Stimulated activated CD8-positive, alpha-beta memory T cell treated with anti-CD3 and anti-CD28 coated beads, Interleukin-15, amount 100 ng/mL, for 48 hours (primary cell): Measurements from ENCODE around the gene KIAA1614.

Experiments
- DNase-seq, 2 donors: peaks; one replicate each; pipeline ENCODE4 v3.0.0-alpha.2; 2020; ENCODE audit warnings: low read depth in 2 of 2

KIAA1614 gene

DNA sequence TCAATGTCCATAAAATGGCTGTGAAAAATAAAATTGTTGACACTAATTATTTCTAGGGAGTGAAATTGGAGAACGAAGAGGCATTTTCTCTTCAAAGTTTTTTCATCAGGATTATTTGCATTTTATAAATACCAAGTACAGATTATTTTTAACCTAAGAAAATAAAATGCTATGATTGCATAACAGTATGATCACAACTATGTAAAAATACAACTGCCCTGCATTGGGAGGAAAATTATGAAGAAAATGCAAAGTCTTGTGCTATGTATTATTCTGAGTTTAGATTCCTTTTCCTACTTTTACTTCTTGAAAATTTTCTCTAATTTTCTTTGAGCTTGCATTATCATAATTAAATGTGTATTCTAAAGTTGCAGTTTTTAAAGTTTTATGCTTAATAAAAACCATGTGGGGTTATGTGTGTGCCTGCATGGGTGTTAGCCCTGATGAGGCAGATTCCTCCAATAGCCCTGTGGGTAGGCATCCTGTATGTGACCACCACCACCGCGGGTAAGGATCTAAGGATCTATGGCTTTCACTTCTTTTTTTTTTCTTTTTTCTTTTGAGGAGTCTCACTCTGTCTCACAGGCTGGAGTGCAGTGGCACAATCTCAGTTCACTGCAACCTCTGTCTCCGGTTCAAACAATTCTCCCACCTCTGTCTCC, 85.3 kb downstream of the KIAA1614 start:
- DNase-seq = no peak
